Memory B cell (primary cell): ENCODE measurements around the gene RPA1.

Experiments used
- ATAC-seq: fragments of 150-1000 bp; cut with Tn5 transposase; 2 replicates; pipeline ENCODE4 v1.10.0; 2021; ENCODE audit warnings: low read depth, mild to moderate bottlenecking, moderate library complexity
- DNase-seq, 2 donors: peaks; one replicate each; pipeline ENCODE4 v3.0.0; 2022; ENCODE audit warnings: low spot score in 2 of 2
- H3K27ac Mint-ChIP-seq: one replicate; pipeline ENCODE4 v1.8.0; 2022; ENCODE audit warnings: mild to moderate bottlenecking, moderate library complexity, mixed read lengths
- H3K27me3 Mint-ChIP-seq: one replicate; pipeline ENCODE4 v1.8.0; 2022; ENCODE audit warnings: mixed read lengths
- H3K36me3 Mint-ChIP-seq: one replicate; pipeline ENCODE4 v1.8.0; 2022; ENCODE audit warnings: mild to moderate bottlenecking, mixed read lengths
- H3K4me1 Mint-ChIP-seq: one replicate; pipeline ENCODE4 v1.8.0; 2022; ENCODE audit warnings: mixed read lengths
- H3K4me3 Mint-ChIP-seq: one replicate; pipeline ENCODE4 v1.8.0; 2022; ENCODE audit warnings: mild to moderate bottlenecking, moderate library complexity, mixed read lengths
- H3K9me3 Mint-ChIP-seq: one replicate; pipeline ENCODE4 v1.8.0; 2022; ENCODE audit warnings: mixed read lengths

The RPA1 gene

GRCh38 chr17:1941272-1942065, 111.7 kb downstream of the RPA1 start:
- H3K36me3 Mint-ChIP-seq = no peaks in the 10 kb centered on the region
- H3K27me3 Mint-ChIP-seq = peaks cover 3% of the 10 kb centered on the region
- ATAC-seq (no peak), DNase-seq (no peak)
- no peaks in the 10 kb centered on the region for H3K4me1 Mint-ChIP-seq
- no peak overlapping the region for H3K27ac Mint-ChIP-seq
- peaks cover under 1% of the 10 kb centered on the region for H3K9me3 Mint-ChIP-seq
- H3K4me3 Mint-ChIP-seq = no peak overlapping the region

GRCh38 chr17:1942066-1942365, 112.2 kb downstream of the RPA1 start:
- Mint-ChIP-seq H3K27me3 (peaks cover 6% of the 10 kb centered on the region), H3K4me1 (no peaks in the 10 kb centered on the region)
- ATAC-seq = no peak

GRCh38 chr17:1942666-1943435, 113.0 kb downstream of the RPA1 start:
- DNase-seq (no peak), ATAC-seq (no peak)
- peaks cover 4% of the 10 kb centered on the region for H3K9me3 Mint-ChIP-seq
- peaks cover 6% of the 10 kb centered on the region for H3K27me3 Mint-ChIP-seq
- no peak overlapping the region for H3K27ac Mint-ChIP-seq
- H3K4me1 Mint-ChIP-seq = no peaks in the 10 kb centered on the region
- H3K4me3 Mint-ChIP-seq = no peak overlapping the region
- no peaks in the 10 kb centered on the region for H3K36me3 Mint-ChIP-seq

More at GRCh38 chr17:1942066-1942365, 112.2 kb downstream of the RPA1 start:
- Mint-ChIP-seq H3K4me3 (no peak overlapping the region), H3K27ac (no peak overlapping the region), H3K36me3 (no peaks in the 10 kb centered on the region), H3K9me3 (peaks cover 4% of the 10 kb centered on the region)
- no peak for DNase-seq

GRCh38 chr17:1943436-1943831, 113.6 kb downstream of the RPA1 start:
- DNase-seq (no peak), ATAC-seq (no peak)

GRCh38 chr17:1945621-1946020, 115.8 kb downstream of the RPA1 start:
- no peaks in the 10 kb centered on the region for H3K4me1 Mint-ChIP-seq
- peaks cover 4% of the 10 kb centered on the region for H3K9me3 Mint-ChIP-seq
- H3K27ac Mint-ChIP-seq = no peak overlapping the region
- no peak for DNase-seq
- H3K4me3 Mint-ChIP-seq = no peak overlapping the region
- ATAC-seq = no peak
- H3K27me3 Mint-ChIP-seq = peaks cover 13% of the 10 kb centered on the region
- H3K36me3 Mint-ChIP-seq = no peaks in the 10 kb centered on the region

More at GRCh38 chr17:1943436-1943831, 113.6 kb downstream of the RPA1 start:
- Mint-ChIP-seq H3K4me1 (no peaks in the 10 kb centered on the region), H3K27me3 (peaks cover 6% of the 10 kb centered on the region), H3K36me3 (no peaks in the 10 kb centered on the region), H3K4me3 (no peak overlapping the region), H3K9me3 (peaks cover 4% of the 10 kb centered on the region), H3K27ac (no peak overlapping the region)

GRCh38 chr17:1946021-1946932, 116.5 kb downstream of the RPA1 start:
- Mint-ChIP-seq H3K27me3 (peaks cover 14% of the 10 kb centered on the region), H3K36me3 (no peaks in the 10 kb centered on the region), H3K4me1 (no peaks in the 10 kb centered on the region), H3K9me3 (peaks cover 4% of the 10 kb centered on the region), H3K27ac (no peak overlapping the region), H3K4me3 (no peak overlapping the region)
- ATAC-seq (no peak), DNase-seq (no peak)

- no peak overlapping the region for H3K27ac Mint-ChIP-seq
- H3K9me3 Mint-ChIP-seq = peaks cover 4% of the 10 kb centered on the region
- no peak for DNase-seq
- peaks cover 2% of the 10 kb centered on the region for H3K4me1 Mint-ChIP-seq
- H3K4me3 Mint-ChIP-seq = no peak overlapping the region
- ATAC-seq = no peak
- peaks cover 17% of the 10 kb centered on the region for H3K27me3 Mint-ChIP-seq
- no peaks in the 10 kb centered on the region for H3K36me3 Mint-ChIP-seq
Measured at GRCh38 chr17:1947229-1947742, 117.5 kb downstream of the RPA1 start.

- peaks cover 2% of the 10 kb centered on the region for H3K4me1 Mint-ChIP-seq
- peaks cover 4% of the 10 kb centered on the region for H3K9me3 Mint-ChIP-seq
- no peak for ATAC-seq
- no peak overlapping the region for H3K4me3 Mint-ChIP-seq
- H3K27ac Mint-ChIP-seq = no peak overlapping the region
- H3K27me3 Mint-ChIP-seq = peaks cover 17% of the 10 kb centered on the region
- DNase-seq = no peak
- no peaks in the 10 kb centered on the region for H3K36me3 Mint-ChIP-seq
Measured at GRCh38 chr17:1947743-1948516, 118.1 kb downstream of the RPA1 start.

- DNase-seq (no peak), ATAC-seq (no peak)
- Mint-ChIP-seq H3K4me3 (no peak overlapping the region), H3K36me3 (no peaks in the 10 kb centered on the region), H3K4me1 (peaks cover 2% of the 10 kb centered on the region), H3K27ac (no peak overlapping the region), H3K9me3 (peaks cover 4% of the 10 kb centered on the region), H3K27me3 (peaks cover 17% of the 10 kb centered on the region)
Measured at GRCh38 chr17:1948517-1948825, 118.7 kb downstream of the RPA1 start.
